H1 (cell line): ENCODE data around the gene UBE2G2. TPM values are rescaled to one million over a fixed set of nuclear protein-coding genes. Genes with fewer than 3 reads are reported as not detected.

Experiments used
- CHD7 ChIP-seq: fragments of 300-600 bp; sonication (generic); IDR thresholded peaks from 2 replicates; pipeline ENCODE4 v1.7.1; 2012; ENCODE audit warnings: low read length, moderate library complexity, mild to moderate bottlenecking, inconsistent platforms; ENCODE audit not compliant: insufficient replicate concordance
- CTBP2 ChIP-seq: IDR thresholded peaks from 2 replicates; pipeline ENCODE4 v1.7.0; 2011; ENCODE audit warnings: borderline replicate concordance, mild to moderate bottlenecking, moderate library complexity, mixed read lengths, low read length; ENCODE audit not compliant: insufficient read depth, insufficient read length
- PHF8 ChIP-seq: fragments of 200-600 bp; sonication (generic); conservative IDR thresholded peaks from 2 replicates; pipeline ENCODE4 v1.7.1; 2012; ENCODE audit warnings: low read depth, mild to moderate bottlenecking, inconsistent platforms, low read length, moderate library complexity
- POU5F1 ChIP-seq: IDR thresholded peaks from 2 replicates; pipeline ENCODE4 v1.6.1; 2011; ENCODE audit warnings: low read depth, mild to moderate bottlenecking, low read length, moderate library complexity
- RBBP5 ChIP-seq: IDR thresholded peaks from 2 replicates; pipeline ENCODE4 v1.7.1; 2012; ENCODE audit warnings: low read depth, mild to moderate bottlenecking, inconsistent platforms, low read length, moderate library complexity, borderline replicate concordance
- RXRA ChIP-seq: IDR thresholded peaks from 2 replicates; pipeline ENCODE4 v1.6.1; 2011; ENCODE audit warnings: low read depth, mild to moderate bottlenecking, low read length, moderate library complexity; ENCODE audit not compliant: insufficient read depth
- TEAD4 ChIP-seq: IDR thresholded peaks from 2 replicates; pipeline ENCODE4 v1.6.1; 2012; ENCODE audit warnings: low read depth, low read length, inconsistent platforms, mixed read lengths
- polyA plus RNA-seq, 7 experiments: library from polyadenylated mRNA; depleted of rRNA in 3 of 7; stranded (reverse) in 5 of 7; unstranded in 2 of 7; fragments of >200 nt in 5 of 7; fragments of 200-250 nt in 2 of 7; gene quantifications; 1 replicate in 5 of 7; 2 replicates in 1 of 7; 4 replicates in 1 of 7; pipeline versions ENCODE4 v1.2.1 to v1.2.3, GENCODE V29; 2011 to 2013; ENCODE audit warnings: missing spikeins in 2 of 7, mixed read lengths in 2 of 7
- total RNA-seq: library from RNA; stranded (reverse); fragmentation: NEBNext Ultra II Directional; extraction: Animal tissue kit (Norgen Biotek cat#: 25700); gene quantifications from 2 replicates; pipeline ENCODE4 v1.2.1, GENCODE V29; 2021

Gene UBE2G2
- total and polyA plus RNA-seq, 2 of the 8 experiments (the other 6 are each of a cell fraction or from before 2014, with no cell fraction given), result 96.3 to 101 TPM

DNA sequence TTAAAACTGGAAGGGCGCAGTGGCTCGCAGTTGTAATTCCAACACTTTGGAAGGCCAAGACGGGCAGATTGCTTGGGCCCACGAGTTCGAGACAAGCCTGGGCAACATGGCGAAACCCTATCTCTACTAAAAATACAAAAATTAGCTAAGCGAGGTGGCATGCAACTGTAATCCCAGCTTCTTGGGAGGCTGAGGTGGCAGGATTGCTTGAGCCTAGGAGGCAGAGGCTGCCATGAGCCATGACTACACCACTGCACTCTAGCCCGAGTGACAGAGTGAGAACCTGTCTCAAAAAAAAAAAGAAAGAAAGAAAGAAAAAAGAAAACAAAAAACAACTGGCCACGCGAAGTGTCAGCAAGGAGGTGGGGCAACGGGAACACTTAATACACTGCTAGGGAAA is 6.3 kb downstream of the UBE2G2 start (continued):
- no peak for TF ChIP-seq CHD7
- no peak for TF ChIP-seq PHF8
- no peak for TF ChIP-seq POU5F1
- no peak for TF ChIP-seq TEAD4
- no peak for TF ChIP-seq RBBP5
- TF ChIP-seq RXRA, result no peak
- TF ChIP-seq CTBP2, result no peak
